Measurements from ENCODE around the gene DPP10.

Gene DPP10

DNA sequence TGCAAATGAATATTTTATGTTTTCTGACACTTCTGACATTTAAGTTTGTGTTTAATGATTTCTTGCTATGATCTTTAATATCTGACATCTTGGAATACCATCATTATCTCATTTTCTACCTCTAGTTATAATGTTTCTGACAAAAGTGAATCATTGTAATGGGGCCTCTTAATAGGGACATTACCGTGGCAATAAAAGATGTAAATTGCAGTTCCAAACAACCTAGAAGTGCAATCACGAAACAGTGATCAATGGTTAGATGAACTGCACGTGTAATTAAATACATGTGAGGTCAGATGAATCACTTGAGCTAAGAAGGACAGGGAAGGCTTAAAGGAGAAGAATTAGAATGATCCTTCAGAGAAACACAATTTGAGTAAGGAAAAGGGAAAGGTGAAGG is 1078.3 kb downstream of the DPP10 start:
- Histone ChIP-seq H3K27me3 (no peaks in the 10 kb centered on the region), H3K4me3 (ENCODE audit: low read depth in 1 of 2, low read length in 1 of 2) (no peak overlapping the region), H3K9me3 (no peaks in the 10 kb centered on the region), H3K4me1 (ENCODE audit: control insufficient read depth in 1 of 2, insufficient read depth in 1 of 2, low read depth in 1 of 2, low read length in 1 of 2) (no peaks in the 10 kb centered on the region), H3K36me3 (no peaks in the 10 kb centered on the region), H3K27ac (no peak overlapping the region)
- TF ChIP-seq, protein P1, sequence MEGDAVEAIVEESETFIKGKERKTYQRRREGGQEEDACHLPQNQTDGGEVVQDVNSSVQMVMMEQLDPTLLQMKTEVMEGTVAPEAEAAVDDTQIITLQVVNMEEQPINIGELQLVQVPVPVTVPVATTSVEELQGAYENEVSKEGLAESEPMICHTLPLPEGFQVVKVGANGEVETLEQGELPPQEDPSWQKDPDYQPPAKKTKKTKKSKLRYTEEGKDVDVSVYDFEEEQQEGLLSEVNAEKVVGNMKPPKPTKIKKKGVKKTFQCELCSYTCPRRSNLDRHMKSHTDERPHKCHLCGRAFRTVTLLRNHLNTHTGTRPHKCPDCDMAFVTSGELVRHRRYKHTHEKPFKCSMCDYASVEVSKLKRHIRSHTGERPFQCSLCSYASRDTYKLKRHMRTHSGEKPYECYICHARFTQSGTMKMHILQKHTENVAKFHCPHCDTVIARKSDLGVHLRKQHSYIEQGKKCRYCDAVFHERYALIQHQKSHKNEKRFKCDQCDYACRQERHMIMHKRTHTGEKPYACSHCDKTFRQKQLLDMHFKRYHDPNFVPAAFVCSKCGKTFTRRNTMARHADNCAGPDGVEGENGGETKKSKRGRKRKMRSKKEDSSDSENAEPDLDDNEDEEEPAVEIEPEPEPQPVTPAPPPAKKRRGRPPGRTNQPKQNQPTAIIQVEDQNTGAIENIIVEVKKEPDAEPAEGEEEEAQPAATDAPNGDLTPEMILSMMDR (IDR thresholded peaks at IDR 0.05): no peak

DNA sequence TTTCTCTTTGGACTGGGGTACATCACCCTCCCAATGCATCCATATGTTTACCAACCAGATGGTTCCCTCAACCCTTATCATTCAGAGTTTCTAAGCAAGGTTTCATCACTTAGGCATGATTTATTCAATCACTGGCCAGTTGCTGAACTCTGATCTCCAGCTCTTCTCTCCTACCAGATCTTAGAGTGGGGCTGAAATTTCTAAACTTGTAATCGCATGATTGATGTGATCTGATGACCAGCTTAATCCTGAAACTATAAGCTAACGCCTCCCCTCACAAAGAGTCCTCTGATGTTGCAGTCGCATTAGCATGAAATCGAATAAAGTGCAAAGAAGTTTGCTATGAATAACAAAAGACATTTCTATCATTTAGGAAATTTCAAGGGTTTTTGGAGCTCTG is 1082.0 kb downstream of the DPP10 start:
- TF ChIP-seq, protein P1 (IDR thresholded peaks at IDR 0.05): no peak
- H3K27ac ChIP-seq: no peak overlapping the region
- H3K4me3 ChIP-seq (ENCODE audit: low read depth in 1 of 2, low read length in 1 of 2): no peak overlapping the region
- H3K4me1 ChIP-seq (ENCODE audit: control insufficient read depth in 1 of 2, insufficient read depth in 1 of 2, low read depth in 1 of 2, low read length in 1 of 2): no peaks in the 10 kb centered on the region
- H3K9me3 ChIP-seq: no peaks in the 10 kb centered on the region
- no peaks in the 10 kb centered on the region for H3K36me3 ChIP-seq
- H3K27me3 ChIP-seq: no peaks in the 10 kb centered on the region

DNA sequence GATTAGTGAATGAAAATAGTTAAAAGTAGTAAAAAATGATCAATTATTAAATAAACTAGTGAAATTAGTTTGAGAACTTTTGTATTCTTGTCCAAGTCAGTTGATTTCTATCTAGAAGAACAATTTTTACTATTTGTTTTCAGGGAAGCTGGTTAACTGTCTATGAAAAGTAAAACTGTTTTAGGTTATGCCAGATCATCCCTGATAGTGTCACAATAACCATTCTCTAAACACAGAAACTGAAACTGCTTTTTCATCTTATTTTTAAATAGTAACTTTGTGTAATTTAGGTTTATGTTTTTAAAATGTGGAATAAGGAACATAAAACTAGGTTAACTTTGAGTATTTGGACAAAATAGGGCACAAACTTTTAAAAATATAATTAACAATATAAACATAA is 1087.2 kb downstream of the DPP10 start:
- TF ChIP-seq, protein P1 (IDR thresholded peaks at IDR 0.05): no peak
- Histone ChIP-seq H3K27ac (no peak overlapping the region), H3K9me3 (no peaks in the 10 kb centered on the region), H3K27me3 (no peaks in the 10 kb centered on the region), H3K4me1 (ENCODE audit: control insufficient read depth in 1 of 2, insufficient read depth in 1 of 2, low read depth in 1 of 2, low read length in 1 of 2) (no peaks in the 10 kb centered on the region), H3K4me3 (ENCODE audit: low read depth in 1 of 2, low read length in 1 of 2) (no peak overlapping the region), H3K36me3 (no peaks in the 10 kb centered on the region)

DNA sequence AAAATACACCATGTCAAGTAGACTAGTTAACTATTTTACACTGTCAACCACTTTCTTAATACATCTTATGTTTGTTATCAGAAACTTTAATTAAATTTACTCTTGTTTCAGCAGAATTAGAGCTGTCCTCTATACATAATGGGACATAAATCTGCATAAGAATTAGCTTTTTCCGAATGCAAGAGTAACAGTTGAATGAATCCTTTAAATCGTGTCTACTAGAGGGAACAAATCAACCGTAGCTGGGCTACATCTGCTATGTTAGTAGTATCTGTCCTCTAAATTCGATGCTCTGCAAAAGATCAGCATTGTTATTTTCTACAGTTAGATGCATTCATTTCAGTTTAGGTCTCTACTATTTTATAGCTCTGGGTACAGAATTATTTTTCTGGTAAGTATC is 1090.6 kb downstream of the DPP10 start:
- H3K27me3 ChIP-seq: no peaks in the 10 kb centered on the region

DNA sequence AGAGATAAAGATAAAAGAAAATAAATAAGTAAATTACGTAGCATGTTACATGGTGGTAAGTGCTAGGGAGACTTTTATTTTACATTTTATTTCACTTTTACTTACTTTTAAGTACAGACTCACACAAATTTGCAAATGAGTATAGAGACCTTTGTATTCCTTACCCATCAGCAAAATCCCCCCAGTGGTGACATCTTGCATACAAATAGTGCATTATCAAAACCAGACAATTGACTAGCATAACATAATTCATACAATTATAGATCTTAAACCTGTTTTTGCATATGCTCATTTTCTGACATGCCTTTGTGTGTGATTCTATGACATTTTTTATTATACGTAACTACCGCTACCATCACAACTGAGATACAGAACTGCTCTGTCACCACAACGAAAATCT is 1099.4 kb downstream of the DPP10 start:
- Histone ChIP-seq H3K36me3 (no peaks in the 10 kb centered on the region), H3K9me3 (no peaks in the 10 kb centered on the region), H3K27ac (no peak overlapping the region), H3K4me1 (ENCODE audit: control insufficient read depth in 1 of 2, insufficient read depth in 1 of 2, low read depth in 1 of 2, low read length in 1 of 2) (no peaks in the 10 kb centered on the region), H3K27me3 (no peaks in the 10 kb centered on the region), H3K4me3 (ENCODE audit: low read depth in 1 of 2, low read length in 1 of 2) (no peak overlapping the region)
- TF ChIP-seq, protein P1 (IDR thresholded peaks at IDR 0.05): no peak

More for the DNA sequence above, 1090.6 kb downstream of the DPP10 start:
- H3K9me3 ChIP-seq: no peaks in the 10 kb centered on the region
- no peaks in the 10 kb centered on the region for H3K4me1 ChIP-seq (ENCODE audit: control insufficient read depth in 1 of 2, insufficient read depth in 1 of 2, low read depth in 1 of 2, low read length in 1 of 2)
- no peak overlapping the region for H3K27ac ChIP-seq
- H3K4me3 ChIP-seq (ENCODE audit: low read depth in 1 of 2, low read length in 1 of 2): no peak overlapping the region
- H3K36me3 ChIP-seq: no peaks in the 10 kb centered on the region
- TF ChIP-seq, protein P1 (IDR thresholded peaks at IDR 0.05): no peak

DNA sequence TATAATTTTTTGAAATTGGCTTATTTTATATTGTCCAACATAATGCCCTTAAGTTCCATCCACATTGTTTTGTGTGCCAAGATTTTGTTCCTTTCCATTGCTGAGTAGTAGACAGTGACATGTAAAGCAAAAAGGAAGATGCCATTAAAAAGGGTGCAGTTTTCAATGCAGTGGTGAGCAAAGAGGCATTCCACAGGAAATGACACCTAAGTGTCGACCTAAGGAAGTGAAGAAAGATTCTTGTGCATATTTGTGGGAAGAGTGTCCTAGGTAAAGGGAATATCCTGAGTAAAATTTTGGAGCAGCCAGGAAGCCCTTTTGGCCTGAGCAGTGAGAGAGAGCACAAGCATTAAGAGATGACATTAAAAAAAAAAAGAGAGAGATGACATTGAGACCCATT is 1099.9 kb downstream of the DPP10 start:
- Histone ChIP-seq H3K27me3 (no peaks in the 10 kb centered on the region), H3K4me1 (ENCODE audit: control insufficient read depth in 1 of 2, insufficient read depth in 1 of 2, low read depth in 1 of 2, low read length in 1 of 2) (no peaks in the 10 kb centered on the region), H3K36me3 (no peaks in the 10 kb centered on the region), H3K27ac (no peak overlapping the region), H3K4me3 (ENCODE audit: low read depth in 1 of 2, low read length in 1 of 2) (no peak overlapping the region), H3K9me3 (no peaks in the 10 kb centered on the region)
- TF ChIP-seq, protein P1 (IDR thresholded peaks at IDR 0.05): no peak

Measured in neutrophil (primary cell).